SJCRH30 (cell line): ENCODE measurements around the gene IPPK. TPM values are rescaled to one million over a fixed set of nuclear protein-coding genes. Genes with fewer than 3 reads are reported as not detected.
"Not testable (repeated sequence)": the region's sequence is repeated elsewhere in the genome, so short reads cannot be mapped to it uniquely, and the experiment has no call there.

ENCODE experiments used
- DNase-seq, 2 experiments: peaks; one replicate each; pipeline ENCODE4 v3.0.0-alpha.2; 2015 to 2020
- H3K27ac ChIP-seq: fragments of 250-450 bp; sonication (Bioruptor Pico); 2 replicates; pipeline ENCODE4 v1.5.1; 2020; ENCODE audit warnings: mild to moderate bottlenecking, moderate library complexity
- H3K27me3 ChIP-seq: fragments of 250-450 bp; sonication (Bioruptor Pico); 2 replicates; pipeline ENCODE4 v1.5.1; 2020; ENCODE audit warnings: mild to moderate bottlenecking, moderate library complexity
- H3K36me3 ChIP-seq: fragments of 250-450 bp; sonication (Bioruptor Pico); 2 replicates; pipeline ENCODE4 v1.5.1; 2020; ENCODE audit warnings: mild to moderate bottlenecking, moderate library complexity
- H3K4me1 ChIP-seq: fragments of 250-450 bp; sonication (Bioruptor Pico); 2 replicates; pipeline ENCODE4 v1.5.1; 2020; ENCODE audit warnings: mild to moderate bottlenecking, moderate library complexity
- H3K4me3 ChIP-seq: fragments of 250-450 bp; sonication (Bioruptor Pico); 2 replicates; pipeline ENCODE4 v1.5.1; 2020; ENCODE audit warnings: mild to moderate bottlenecking, moderate library complexity
- H3K9me3 ChIP-seq: fragments of 250-450 bp; sonication (Bioruptor Pico); replicated peaks from 2 replicates; pipeline ENCODE4 v1.5.1; 2020; ENCODE audit warnings: mild to moderate bottlenecking, moderate library complexity
- total RNA-seq: library from RNA; depleted of rRNA; stranded (reverse); fragments of >200 nt; shearing (Covaris generic); gene quantifications from 2 replicates; pipeline ENCODE4 v1.2.3, GENCODE V29; 2014

Gene IPPK
- total RNA-seq, 1 experiment from 2014 or later = 16.7 TPM

DNA sequence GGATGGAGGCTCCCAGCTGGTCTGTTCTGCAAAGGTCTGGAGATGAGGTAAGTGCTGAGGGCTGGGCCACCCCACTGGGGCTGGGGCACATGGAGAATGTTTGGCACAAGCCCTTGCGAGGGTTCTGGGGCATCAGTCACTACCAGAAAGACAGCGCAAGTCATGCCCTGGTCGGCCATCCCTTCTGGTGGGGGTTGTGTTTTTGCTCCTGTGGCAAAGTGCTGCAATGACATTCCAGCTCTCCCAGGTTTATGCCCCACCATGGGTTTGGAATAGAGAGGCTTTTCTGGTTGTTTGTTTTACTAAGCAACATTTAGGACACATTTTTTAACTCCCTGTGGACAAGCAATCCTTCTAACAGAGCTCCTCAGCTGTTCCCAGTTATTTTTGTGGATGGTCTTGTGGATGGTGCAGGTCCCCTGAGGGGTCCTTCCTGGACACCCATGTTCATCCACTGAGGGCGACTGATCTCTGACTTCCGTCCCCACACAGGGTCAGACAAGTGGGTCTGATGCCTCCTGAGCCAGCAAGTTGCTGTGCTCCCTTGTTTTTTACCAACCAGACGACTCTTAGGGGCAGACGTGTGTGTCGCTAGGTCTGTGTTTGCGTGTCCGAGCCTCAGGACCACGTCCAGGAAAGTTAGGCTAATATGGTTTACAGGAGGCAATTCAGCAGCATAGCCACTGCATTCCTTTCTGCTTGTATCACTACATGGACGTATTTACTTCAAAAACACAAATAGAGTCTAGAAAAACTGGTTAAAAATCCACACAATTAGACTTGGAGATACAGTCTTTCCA, 69.3 kb downstream of the IPPK start:
- H3K27me3 ChIP-seq = no peaks in the 10 kb centered on the region
- H3K4me3 ChIP-seq = no peak overlapping the region
- peaks cover 6% of the 10 kb centered on the region for H3K9me3 ChIP-seq
- H3K36me3 ChIP-seq = no peaks in the 10 kb centered on the region
- peak; percentile 19 to 22 for DNase-seq
- no peak overlapping the region; the same call in 1 of the 2 replicates for H3K27ac ChIP-seq
- peaks cover 16% of the 10 kb centered on the region for H3K4me1 ChIP-seq

DNA sequence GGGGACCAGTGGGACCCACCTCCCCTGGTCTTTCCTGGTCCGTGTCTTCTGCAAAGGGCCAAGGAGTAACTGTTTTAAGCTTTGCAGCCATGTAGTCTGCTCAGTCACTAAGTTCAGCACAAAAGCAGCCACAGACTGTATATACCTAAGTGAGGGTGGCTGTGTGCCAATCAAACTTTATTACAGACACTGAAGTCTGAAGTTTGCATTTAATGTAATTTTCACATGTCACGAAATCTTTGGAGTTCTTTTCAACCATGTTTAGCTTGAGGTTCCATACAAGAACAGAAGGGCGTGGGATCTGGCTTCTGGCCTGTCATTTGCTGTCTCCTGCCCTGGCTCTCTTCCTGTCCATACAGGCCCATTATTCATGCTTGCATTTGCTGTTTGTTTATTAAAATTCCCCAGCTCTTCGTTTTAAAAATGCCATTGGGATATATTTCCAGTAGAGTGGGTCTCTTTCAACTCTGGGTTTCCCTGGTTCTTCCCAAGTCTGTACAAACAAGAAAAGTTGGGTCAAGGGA, 69.9 kb downstream of the IPPK start:
- no peak for DNase-seq
- no peak overlapping the region; the same call in 1 of the 2 replicates for H3K27ac ChIP-seq

DNA sequence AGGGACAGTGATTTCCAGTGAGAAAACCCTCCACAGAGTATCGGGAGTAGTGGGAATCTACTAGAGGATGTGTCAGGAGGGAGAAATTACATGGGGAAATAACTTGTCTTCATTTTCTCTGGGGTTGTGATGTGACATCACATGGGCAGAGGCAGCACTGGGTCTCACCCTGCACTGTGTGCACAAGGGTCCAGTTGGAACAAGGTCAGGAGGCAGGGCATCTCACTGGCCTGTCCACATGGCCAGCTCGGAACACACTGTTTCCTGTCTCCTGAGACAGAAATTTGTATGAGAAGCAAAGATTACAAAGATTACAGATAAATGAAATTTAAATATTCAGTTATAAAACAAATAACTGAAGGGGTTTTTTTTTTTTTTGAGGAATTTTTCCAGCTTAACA, 71.5 kb downstream of the IPPK start:
- no peak for DNase-seq
- H3K36me3 ChIP-seq = no peaks in the 10 kb centered on the region

More for the DNA sequence above, 69.9 kb downstream of the IPPK start:
- Histone ChIP-seq H3K4me3 (no peak overlapping the region), H3K27me3 (no peaks in the 10 kb centered on the region), H3K9me3 (no peaks in the 10 kb centered on the region), H3K4me1 (peaks cover 16% of the 10 kb centered on the region), H3K36me3 (no peaks in the 10 kb centered on the region)

DNA sequence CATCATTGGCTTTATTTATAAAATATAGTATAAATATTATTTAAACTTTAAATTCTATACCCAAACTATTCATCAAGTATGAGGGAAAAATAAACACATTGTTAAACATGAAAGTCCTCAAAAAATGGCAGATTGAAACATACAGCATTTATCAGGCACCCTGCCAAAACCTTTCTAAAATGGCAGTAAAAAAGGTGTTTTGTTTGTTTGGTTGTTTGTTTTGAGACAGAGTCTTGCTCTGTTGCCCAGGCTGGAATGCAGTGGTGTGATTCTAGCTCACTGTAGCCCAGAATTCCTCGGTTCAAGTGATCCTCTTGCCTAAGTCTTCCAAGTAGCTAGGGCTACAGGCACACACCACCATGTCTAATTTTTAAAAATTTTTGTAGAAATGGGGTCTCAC, 74.0 kb downstream of the IPPK start:
- H3K36me3 ChIP-seq = no peaks in the 10 kb centered on the region

More for the DNA sequence above, 71.5 kb downstream of the IPPK start:
- Histone ChIP-seq H3K4me1 (peaks cover 16% of the 10 kb centered on the region), H3K9me3 (no peaks in the 10 kb centered on the region), H3K27me3 (no peaks in the 10 kb centered on the region), H3K27ac (no peak overlapping the region), H3K4me3 (no peak overlapping the region)

DNA sequence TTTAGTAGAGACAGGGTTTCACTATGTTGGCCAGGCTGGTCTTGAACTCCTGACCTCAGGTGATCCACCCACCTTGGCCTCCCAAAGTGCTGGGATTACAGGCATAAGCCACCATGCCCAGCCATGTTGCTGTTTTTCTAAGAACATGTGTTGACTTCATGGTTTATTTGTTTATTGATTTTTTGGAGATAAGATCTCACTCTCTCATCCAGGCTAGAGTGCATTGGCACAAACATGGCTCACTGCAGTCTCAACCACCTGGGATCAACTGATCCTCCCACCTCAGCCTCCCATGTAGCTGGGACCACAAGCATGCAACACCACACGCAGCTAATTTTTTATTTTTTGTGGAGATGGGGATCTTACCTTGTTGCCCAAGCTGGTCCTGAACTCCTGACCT, 74.9 kb downstream of the IPPK start:
- H3K36me3 ChIP-seq, H3K27me3 ChIP-seq, H3K4me3 ChIP-seq, DNase-seq, H3K27ac ChIP-seq, H3K4me1 ChIP-seq, H3K9me3 ChIP-seq: not testable (repeated sequence)

More for the DNA sequence above, 74.0 kb downstream of the IPPK start:
- H3K4me1 ChIP-seq = peaks cover 12% of the 10 kb centered on the region
- H3K27ac ChIP-seq = no peak overlapping the region
- H3K9me3 ChIP-seq = no peaks in the 10 kb centered on the region
- DNase-seq = no peak
- no peaks in the 10 kb centered on the region for H3K27me3 ChIP-seq
- no peak overlapping the region for H3K4me3 ChIP-seq

DNA sequence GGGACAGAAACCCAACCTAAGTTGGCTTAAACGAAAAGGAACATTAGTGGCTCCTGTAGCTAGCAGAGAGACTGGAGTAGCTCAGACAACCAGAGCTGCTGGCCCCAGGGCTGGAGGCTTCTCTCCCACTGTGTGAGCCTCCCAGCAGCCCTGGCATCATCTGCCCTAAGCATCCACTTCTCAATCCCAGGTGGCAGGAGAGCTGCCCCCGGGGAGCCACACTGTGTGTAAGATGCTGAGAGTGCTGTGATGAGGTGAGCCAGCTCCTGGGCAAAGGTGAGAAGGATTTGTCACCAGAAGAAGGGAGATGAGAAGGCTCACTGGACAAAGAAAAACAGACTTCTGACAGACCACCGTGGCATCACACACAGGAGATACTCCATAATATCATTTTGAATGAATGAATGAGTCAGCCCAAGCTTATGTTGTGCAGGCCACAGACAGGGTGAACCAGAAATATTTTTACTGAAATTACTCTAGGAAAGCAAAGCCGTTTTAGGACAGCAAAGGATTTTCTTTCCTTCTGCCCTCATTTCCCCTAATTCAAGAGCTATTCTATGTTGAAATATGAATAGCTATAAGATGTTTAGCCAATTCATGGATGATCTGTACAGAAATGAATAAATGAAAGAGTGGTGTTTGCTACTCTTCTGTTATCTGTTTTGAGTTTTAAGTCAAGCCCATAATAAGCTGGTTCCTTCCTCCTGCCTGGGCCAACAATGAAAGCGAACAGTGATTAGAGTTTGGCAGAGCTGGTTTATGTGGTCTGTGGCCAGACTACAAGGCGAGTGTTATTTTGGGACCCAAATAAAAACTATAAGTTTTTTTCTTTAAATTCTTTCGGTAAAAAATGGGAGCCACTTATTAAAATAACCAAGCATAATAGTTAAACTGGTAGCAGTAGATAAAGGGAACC, 76.7 kb downstream of the IPPK start:
- DNase-seq = no peak
- H3K27ac ChIP-seq = no peak overlapping the region

DNA sequence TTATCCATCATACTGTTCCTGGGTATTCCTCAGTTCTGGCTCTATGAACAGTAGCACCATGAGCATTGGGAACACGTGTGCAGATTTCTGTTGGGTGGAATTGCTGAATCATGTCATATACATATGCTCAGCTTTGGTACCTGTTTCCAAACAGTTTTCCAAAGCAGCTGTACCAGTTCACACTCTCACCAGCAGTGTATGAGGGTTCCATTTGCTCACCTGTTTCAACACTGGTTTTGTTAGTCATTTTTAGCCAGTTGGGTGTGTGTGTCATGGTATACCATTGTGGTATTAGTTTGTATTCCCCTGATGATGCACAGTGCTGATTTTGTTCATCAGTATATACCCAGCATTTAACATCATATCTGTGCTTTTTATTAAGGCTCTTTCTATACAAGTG, 77.4 kb downstream of the IPPK start:
- Histone ChIP-seq H3K9me3 (no peaks in the 10 kb centered on the region), H3K4me3 (no peak overlapping the region), H3K27me3 (no peaks in the 10 kb centered on the region), H3K4me1 (no peaks in the 10 kb centered on the region), H3K27ac (no peak overlapping the region), H3K36me3 (no peaks in the 10 kb centered on the region)
- no peak for DNase-seq

More for the DNA sequence above, 76.7 kb downstream of the IPPK start:
- H3K9me3 ChIP-seq = no peaks in the 10 kb centered on the region
- H3K4me3 ChIP-seq = no peak overlapping the region
- H3K27me3 ChIP-seq = no peaks in the 10 kb centered on the region
- no peaks in the 10 kb centered on the region for H3K36me3 ChIP-seq
- no peaks in the 10 kb centered on the region for H3K4me1 ChIP-seq

DNA sequence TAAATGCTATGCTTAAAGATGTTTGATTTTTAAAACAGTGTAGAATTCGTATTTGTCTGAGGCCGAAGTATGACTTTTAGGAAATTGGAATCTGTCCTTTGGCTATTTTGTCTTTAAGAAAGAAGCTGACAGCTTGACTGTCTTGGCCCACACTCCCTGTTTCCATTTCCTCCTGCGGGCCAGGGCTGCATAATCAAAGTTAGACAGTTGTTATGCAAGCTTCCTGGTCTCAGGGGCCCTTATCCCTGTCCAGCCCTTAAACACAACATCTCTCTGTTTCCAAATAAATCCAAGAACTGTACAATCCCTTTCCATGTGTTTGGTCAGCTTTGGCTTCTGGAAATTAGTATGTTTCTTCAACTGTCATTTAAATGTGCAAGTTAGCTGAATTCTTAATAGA, 79.6 kb downstream of the IPPK start:
- H3K4me1 ChIP-seq = no peaks in the 10 kb centered on the region

DNA sequence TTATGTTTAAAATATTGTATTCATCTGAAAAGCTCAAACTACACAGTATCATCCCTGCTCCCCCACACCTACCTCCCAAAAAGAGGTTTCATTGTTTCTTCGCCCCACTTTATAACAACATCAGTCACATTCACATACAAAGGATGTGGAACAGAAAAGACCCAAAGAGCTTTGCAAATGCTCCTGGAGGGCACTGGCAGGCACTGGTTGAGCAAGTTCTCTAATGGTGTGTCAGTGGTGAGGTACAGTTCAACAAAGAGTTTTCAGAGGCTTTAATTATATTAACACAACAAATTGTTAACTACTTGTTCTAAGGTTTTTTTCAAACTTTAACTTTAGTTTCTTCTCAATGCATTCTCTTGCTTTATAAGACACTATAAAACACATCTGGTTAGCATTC, 80.0 kb downstream of the IPPK start:
- H3K27me3 ChIP-seq = no peaks in the 10 kb centered on the region
- DNase-seq = no peak
- no peaks in the 10 kb centered on the region for H3K36me3 ChIP-seq
- no peaks in the 10 kb centered on the region for H3K9me3 ChIP-seq
- no peak overlapping the region for H3K27ac ChIP-seq
- no peaks in the 10 kb centered on the region for H3K4me1 ChIP-seq
- no peak overlapping the region for H3K4me3 ChIP-seq

More for the DNA sequence above, 79.6 kb downstream of the IPPK start:
- Histone ChIP-seq H3K4me3 (no peak overlapping the region), H3K27ac (no peak overlapping the region), H3K36me3 (no peaks in the 10 kb centered on the region), H3K27me3 (no peaks in the 10 kb centered on the region), H3K9me3 (no peaks in the 10 kb centered on the region)
- DNase-seq = no peak

DNA sequence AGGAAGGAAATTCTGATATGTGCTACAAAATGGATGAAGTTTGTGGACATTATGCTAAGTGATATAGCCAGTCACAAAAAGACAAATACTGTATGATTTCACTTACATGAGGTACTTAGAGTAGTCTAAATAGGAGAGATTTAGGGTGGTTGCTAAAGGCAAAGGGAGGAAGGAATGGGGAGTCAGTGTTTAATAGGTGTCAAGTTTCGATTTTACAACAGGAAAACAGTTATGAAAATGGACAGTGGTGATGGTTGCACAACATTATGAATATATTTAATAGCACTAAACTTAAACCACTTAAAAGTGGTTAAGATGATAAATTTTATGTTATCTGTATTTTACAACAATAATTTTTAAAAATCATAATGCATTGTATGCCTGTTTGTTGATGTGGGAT, 93.8 kb downstream of the IPPK start:
- Histone ChIP-seq H3K4me1 (no peaks in the 10 kb centered on the region), H3K27ac (no peak overlapping the region), H3K9me3 (peaks cover 2% of the 10 kb centered on the region; the same call in 1 of the 2 replicates), H3K27me3 (no peaks in the 10 kb centered on the region), H3K36me3 (no peaks in the 10 kb centered on the region), H3K4me3 (no peak overlapping the region)
- no peak for DNase-seq

DNA sequence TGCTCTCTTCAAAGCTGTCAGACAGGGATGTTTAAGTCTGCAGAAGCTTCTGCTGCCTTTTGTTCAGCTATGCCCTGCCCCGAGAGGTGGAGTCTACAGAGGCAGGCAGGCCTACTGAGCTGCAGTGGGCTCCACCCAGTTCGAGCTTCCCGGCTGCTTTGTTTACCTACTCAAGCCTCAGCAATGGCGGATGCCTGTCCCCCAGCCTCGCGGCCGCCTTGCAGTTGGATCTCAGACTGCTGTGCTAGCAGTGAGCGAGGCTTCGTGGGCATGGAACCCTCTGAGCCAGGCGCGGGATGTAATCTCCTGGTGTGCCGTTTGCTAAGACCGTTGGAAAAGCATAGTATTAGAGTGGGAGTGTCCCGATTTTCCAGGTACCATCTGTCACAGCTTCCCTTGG, 96.3 kb downstream of the IPPK start:
- H3K4me3 ChIP-seq, H3K27me3 ChIP-seq, H3K4me1 ChIP-seq, DNase-seq, H3K36me3 ChIP-seq, H3K27ac ChIP-seq, H3K9me3 ChIP-seq: not testable (repeated sequence)

DNA sequence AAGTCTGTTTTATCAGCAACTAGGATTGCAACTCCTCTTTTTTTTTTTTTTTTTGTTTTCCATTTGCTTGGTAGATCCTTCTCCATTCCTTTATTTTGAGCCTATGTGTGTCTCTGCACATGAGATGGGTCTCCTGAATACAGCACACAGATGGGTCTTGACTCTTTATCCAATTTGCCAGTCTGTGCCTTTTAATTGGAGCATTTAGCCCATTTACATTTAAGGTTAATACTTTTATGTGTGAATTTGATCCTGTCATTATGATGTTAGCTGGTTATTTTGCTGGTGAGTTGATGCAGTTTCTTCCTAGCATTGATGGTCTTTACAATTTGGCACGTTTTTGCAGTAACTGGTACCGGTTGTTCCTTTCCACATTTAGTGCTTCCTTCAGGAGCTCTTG, 98.1 kb downstream of the IPPK start:
- H3K4me1 ChIP-seq, H3K27me3 ChIP-seq, H3K36me3 ChIP-seq, H3K4me3 ChIP-seq, H3K27ac ChIP-seq, H3K9me3 ChIP-seq, DNase-seq: not testable (repeated sequence)

DNA sequence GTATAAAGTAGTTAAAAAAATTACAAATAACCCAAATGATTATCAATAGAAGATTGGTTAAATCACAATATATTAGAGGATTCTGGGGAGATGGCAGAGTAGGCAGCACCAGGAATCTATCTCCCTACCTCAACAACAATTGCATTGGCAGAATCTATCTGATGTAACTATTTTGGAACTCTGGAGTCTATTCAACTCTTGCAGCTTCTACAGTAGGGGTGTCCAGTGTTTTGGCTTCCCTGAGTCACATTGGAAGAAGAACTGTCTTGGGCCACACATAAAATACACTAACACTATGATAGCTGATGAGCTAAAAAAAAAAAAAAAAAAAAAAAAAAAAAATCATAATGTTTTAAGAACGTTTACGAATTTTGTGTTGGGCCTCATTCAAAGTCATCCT, 104.9 kb downstream of the IPPK start:
- DNase-seq = no peak
- peaks cover 7% of the 10 kb centered on the region; the same call in 1 of the 2 replicates for H3K9me3 ChIP-seq
- H3K4me3 ChIP-seq = no peak overlapping the region
- H3K27me3 ChIP-seq = no peaks in the 10 kb centered on the region
- peaks cover 37% of the 10 kb centered on the region for H3K4me1 ChIP-seq
- 0 out of 2 replicates have a peak overlapping the region, but pooled peaks have one; percentile 13 for H3K27ac ChIP-seq
- no peaks in the 10 kb centered on the region for H3K36me3 ChIP-seq

DNA sequence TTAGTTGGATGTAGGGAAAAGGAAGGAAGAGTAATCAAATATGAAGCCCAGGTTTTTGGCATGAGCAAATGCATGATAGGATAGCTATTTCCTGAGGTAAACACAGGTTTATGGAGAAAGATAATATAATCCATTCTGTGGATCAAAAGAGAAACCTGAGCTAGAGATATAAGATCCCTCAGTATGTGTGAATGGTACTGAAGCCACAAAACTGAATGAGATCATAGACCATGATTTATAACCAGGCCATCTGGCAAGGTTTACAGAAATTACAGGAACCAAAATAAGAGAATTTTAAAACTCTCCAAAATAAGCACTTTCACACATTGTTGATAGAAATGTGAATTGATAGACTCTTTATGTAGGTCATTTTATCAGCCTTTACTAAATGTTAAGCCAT, 105.4 kb downstream of the IPPK start:
- Histone ChIP-seq H3K9me3 (peaks cover 10% of the 10 kb centered on the region; the same call in 1 of the 2 replicates), H3K36me3 (no peaks in the 10 kb centered on the region), H3K27ac (0 out of 2 replicates have a peak overlapping the region, but pooled peaks have one; percentile 13), H3K4me3 (no peak overlapping the region), H3K4me1 (peaks cover 37% of the 10 kb centered on the region), H3K27me3 (no peaks in the 10 kb centered on the region)
- DNase-seq = peak in 1 of 2 experiments; percentile 55
